HFF-Myc (cell line): ENCODE results near the gene LCE5A.

Experiments used
- DNase-seq: peaks from one replicate; pipeline ENCODE4 v3.0.0-alpha.2; 2011; ENCODE audit warnings: low read depth; ENCODE audit errors: extremely low read depth
- H3K4me3 ChIP-seq: replicated peaks from 2 replicates; pipeline ENCODE4 v1.5.1; 2011; ENCODE audit warnings: low read depth, mild to moderate bottlenecking, control low read depth, low read length
- CTCF ChIP-seq: IDR thresholded peaks from 2 replicates; pipeline ENCODE4 v1.5.1; 2012; ENCODE audit warnings: mild to moderate bottlenecking, low read depth, low read length, control low read depth; ENCODE audit errors: missing control alignments

Gene LCE5A

DNA sequence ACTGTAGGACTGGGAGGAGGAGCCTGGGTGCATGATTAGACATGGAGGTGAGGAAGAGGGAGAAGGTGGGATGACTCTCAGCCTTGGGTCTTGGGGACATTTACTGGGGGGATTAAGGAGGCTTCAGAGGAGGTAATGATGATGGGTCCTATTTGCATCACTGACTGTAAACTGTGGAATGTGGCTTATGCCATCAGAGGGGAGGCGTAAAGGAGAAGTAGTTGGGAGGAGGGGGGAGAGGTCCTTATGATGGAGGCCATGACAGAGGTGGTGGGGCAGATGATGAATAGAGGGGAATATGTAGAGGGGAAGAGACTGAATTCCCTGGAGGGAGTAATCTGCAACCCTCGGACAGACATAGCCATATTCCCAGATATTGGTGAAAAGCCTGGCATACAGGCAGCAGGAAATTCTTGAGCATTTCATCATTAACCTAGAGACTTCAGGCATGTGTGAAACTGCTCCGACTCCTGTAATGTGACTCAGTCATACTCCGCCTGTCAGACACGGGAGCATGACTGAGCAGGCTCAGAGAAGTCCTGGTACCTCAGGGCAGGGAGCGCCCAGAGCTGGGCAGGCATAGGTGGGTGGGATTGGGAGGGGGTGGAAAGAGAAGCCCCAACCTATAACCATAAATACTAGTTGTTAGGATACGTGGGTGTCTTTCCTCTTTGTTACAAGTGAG is 8.0 kb upstream of the LCE5A start:
- no peak for TF ChIP-seq CTCF
- H3K4me3 ChIP-seq = no peak overlapping the region
- no peak for DNase-seq

DNA sequence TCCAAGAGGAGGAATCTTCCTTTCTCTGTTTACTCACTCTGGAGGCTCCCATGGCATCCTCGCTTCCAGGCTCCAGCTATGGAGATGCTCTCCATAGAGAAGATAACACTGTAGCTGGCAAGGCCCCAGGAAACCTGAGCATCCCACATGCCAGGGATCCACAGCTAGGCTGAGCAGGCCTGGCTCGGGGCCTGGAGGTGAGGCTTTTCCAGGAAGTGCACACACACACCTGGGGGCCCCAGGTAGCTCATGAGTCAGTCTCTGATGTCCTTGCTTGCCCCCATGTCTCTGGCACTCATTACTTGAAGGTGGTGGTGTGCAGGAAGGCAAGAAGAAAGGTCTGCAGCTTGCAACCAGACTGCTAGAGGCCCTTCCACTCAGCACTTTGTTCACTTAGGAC is 5.5 kb upstream of the LCE5A start:
- H3K4me3 ChIP-seq = no peak overlapping the region
- TF ChIP-seq CTCF = no peak
- no peak for DNase-seq

DNA sequence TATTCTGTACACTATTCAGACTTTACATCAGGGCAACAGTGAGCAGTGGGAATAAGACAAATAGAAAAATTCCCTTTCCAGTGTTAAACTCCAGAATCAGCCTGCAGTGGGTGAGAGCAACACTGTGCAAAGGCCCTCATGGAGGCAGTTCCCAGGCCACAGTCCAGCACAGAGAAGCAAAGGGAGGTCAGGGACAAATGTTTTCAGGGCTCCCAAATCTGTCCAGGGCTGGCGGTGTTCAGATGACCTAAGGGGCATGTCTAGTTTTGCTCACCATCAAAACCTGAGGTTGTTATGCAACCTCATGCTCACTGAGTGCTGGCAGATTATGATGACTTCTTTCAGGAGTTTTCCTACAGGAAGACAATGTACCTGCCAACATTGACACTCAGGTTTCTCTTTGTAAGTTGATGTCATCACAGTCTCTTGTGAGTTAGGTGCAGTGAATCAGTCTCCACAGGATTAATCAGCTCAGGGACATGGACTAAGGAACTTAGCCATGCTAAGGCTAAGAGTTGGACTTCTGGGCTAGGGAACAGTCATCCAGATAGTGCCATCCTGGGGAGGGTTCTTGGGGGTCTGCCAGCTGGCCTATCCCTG is 3.6 kb upstream of the LCE5A start:
- no peak for TF ChIP-seq CTCF
- H3K4me3 ChIP-seq = no peak overlapping the region
- DNase-seq = no peak

DNA sequence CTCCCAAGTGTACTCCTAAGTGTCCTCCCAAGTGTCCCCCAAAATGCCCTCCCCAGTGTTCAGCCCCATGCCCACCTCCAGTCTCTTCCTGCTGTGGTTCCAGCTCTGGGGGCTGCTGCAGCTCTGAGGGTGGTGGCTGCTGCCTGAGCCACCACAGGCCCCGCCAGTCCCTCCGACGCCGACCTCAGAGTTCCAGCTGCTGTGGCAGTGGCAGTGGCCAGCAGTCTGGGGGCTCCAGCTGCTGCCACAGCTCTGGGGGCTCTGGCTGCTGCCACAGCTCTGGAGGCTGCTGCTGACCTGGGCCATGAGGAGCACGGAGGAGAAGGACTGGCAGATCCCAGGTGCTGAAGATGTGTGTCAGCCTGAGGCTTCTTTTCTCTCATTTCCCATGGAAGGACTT is 993 bp downstream of the LCE5A start:
- H3K4me3 ChIP-seq = no peak overlapping the region
- no peak for DNase-seq

DNA sequence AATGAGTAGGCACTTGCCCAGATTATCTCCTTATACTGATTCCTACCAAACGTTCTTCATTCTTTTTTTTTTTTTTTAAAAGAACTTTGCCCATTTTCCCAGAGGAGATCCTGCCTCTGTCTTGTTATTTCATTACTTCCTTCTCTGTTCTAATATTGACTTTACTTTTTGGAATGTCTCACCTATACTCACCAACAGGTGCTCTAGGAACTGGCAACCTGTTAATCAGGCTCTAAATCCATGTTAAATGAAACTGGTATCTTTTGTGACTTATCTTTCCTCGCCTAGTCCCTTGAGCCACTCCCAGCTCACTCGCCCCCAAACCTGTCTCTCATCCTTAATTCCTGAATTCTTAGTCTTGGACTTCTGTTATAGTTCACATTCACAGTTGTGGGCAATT is 2.5 kb downstream of the LCE5A start:
- no peak for DNase-seq
- no peak for TF ChIP-seq CTCF
- no peak overlapping the region for H3K4me3 ChIP-seq

More for the DNA sequence above, 993 bp downstream of the LCE5A start:
- TF ChIP-seq CTCF = no peak

- H3K4me3 ChIP-seq = no peak overlapping the region
- no peak for TF ChIP-seq CTCF
- DNase-seq = no peak
Measured at GRCh38 chr1:152514715-152515433, 4.3 kb downstream of the LCE5A start.

GRCh38 chr1:152515434-152515783 is 4.8 kb downstream of the LCE5A start:
- DNase-seq = no peak
- TF ChIP-seq CTCF = no peak
- no peak overlapping the region for H3K4me3 ChIP-seq
